ENCODE data around the gene CRISPLD2.

Gene CRISPLD2

GRCh38 chr16:84917492-84917891, 97.7 kb downstream of the CRISPLD2 start:
- H3K4me3 ChIP-seq (ENCODE audit: low read length) = no peak overlapping the region

GRCh38 chr16:84918006-84918909, 98.5 kb downstream of the CRISPLD2 start:
- Histone ChIP-seq H3K79me2 (ENCODE audit: low read length) (no peaks in the 10 kb centered on the region), H3K4me1 (ENCODE audit: low read length) (no peaks in the 10 kb centered on the region), H3K36me3 (replicated peaks; ENCODE audit: insufficient read depth, low read length) (no peaks in the 10 kb centered on the region), H2AFZ (ENCODE audit: low read length) (no peak overlapping the region), H3F3A (ENCODE audit: insufficient read depth, low read length) (no peaks in the 10 kb centered on the region), H3K9ac (ENCODE audit: low read length) (no peak overlapping the region), H4K20me1 (ENCODE audit: insufficient read depth, low read length) (no peaks in the 10 kb centered on the region), H3K4me3 (ENCODE audit: low read length) (no peak overlapping the region), H3K27ac (ENCODE audit: low read length) (no peak overlapping the region), H3K9me2 (replicated peaks; ENCODE audit: insufficient read depth, low read length) (no peaks in the 10 kb centered on the region), H3K4me2 (ENCODE audit: low read depth, low read length) (no peak overlapping the region), H3K27me3 (replicated peaks; ENCODE audit: insufficient read depth, low read length) (peaks cover 67% of the 10 kb centered on the region), H3K9me3 (replicated peaks; ENCODE audit: insufficient read depth, low read length) (no peaks in the 10 kb centered on the region)
- no peak for DNase-seq
- TF ChIP-seq EZH2phosphoT487 (IDR thresholded peaks at IDR 0.05; ENCODE audit: low read length) = no peak
- TF ChIP-seq EZH2 (optimal IDR thresholded peaks at IDR 0.05; ENCODE audit: low read depth, low read length) = no peak
- no peak for TF ChIP-seq CTCF (IDR thresholded peaks at IDR 0.05; ENCODE audit: low read length)

More at GRCh38 chr16:84917492-84917891, 97.7 kb downstream of the CRISPLD2 start:
- no peaks in the 10 kb centered on the region for H3F3A ChIP-seq (ENCODE audit: insufficient read depth, low read length)
- no peak overlapping the region for H3K27ac ChIP-seq (ENCODE audit: low read length)
- H3K36me3 ChIP-seq (replicated peaks; ENCODE audit: insufficient read depth, low read length) = no peaks in the 10 kb centered on the region
- no peaks in the 10 kb centered on the region for H3K9me3 ChIP-seq (replicated peaks; ENCODE audit: insufficient read depth, low read length)
- H3K27me3 ChIP-seq (replicated peaks; ENCODE audit: insufficient read depth, low read length) = peaks cover 62% of the 10 kb centered on the region
- TF ChIP-seq CTCF (IDR thresholded peaks at IDR 0.05; ENCODE audit: low read length) = no peak
- no peaks in the 10 kb centered on the region for H3K9me2 ChIP-seq (replicated peaks; ENCODE audit: insufficient read depth, low read length)
- H2AFZ ChIP-seq (ENCODE audit: low read length) = no peak overlapping the region
- no peaks in the 10 kb centered on the region for H4K20me1 ChIP-seq (ENCODE audit: insufficient read depth, low read length)
- H3K4me1 ChIP-seq (ENCODE audit: low read length) = no peaks in the 10 kb centered on the region
- no peaks in the 10 kb centered on the region for H3K79me2 ChIP-seq (ENCODE audit: low read length)
- no peak overlapping the region for H3K4me2 ChIP-seq (ENCODE audit: low read depth, low read length)
- H3K9ac ChIP-seq (ENCODE audit: low read length) = no peak overlapping the region
- DNase-seq = no peak

GRCh38 chr16:84919269-84919668, 99.5 kb downstream of the CRISPLD2 start:
- H3K9me2 ChIP-seq (replicated peaks; ENCODE audit: insufficient read depth, low read length) = no peaks in the 10 kb centered on the region
- H3K27me3 ChIP-seq (replicated peaks; ENCODE audit: insufficient read depth, low read length) = peaks cover 66% of the 10 kb centered on the region
- no peaks in the 10 kb centered on the region for H3F3A ChIP-seq (ENCODE audit: insufficient read depth, low read length)
- H3K36me3 ChIP-seq (replicated peaks; ENCODE audit: insufficient read depth, low read length) = no peaks in the 10 kb centered on the region
- no peaks in the 10 kb centered on the region for H4K20me1 ChIP-seq (ENCODE audit: insufficient read depth, low read length)
- H2AFZ ChIP-seq (ENCODE audit: low read length) = no peak overlapping the region
- no peaks in the 10 kb centered on the region for H3K4me1 ChIP-seq (ENCODE audit: low read length)
- TF ChIP-seq EZH2 (optimal IDR thresholded peaks at IDR 0.05; ENCODE audit: low read depth, low read length) (no peak), CTCF (IDR thresholded peaks at IDR 0.05; ENCODE audit: low read length) (no peak)
- H3K4me3 ChIP-seq (ENCODE audit: low read length) = no peak overlapping the region
- H3K79me2 ChIP-seq (ENCODE audit: low read length) = no peaks in the 10 kb centered on the region
- no peak for DNase-seq
- no peak overlapping the region for H3K9ac ChIP-seq (ENCODE audit: low read length)
- H3K4me2 ChIP-seq (ENCODE audit: low read depth, low read length) = no peak overlapping the region
- no peaks in the 10 kb centered on the region for H3K9me3 ChIP-seq (replicated peaks; ENCODE audit: insufficient read depth, low read length)
- H3K27ac ChIP-seq (ENCODE audit: low read length) = no peak overlapping the region
